ENCODE measurements around the gene PCIF1.

PCIF1 gene

GRCh38 chr20:45934586-45935415 lies at the start of gene PCIF1:
Gene PCIF1 (plus strand): TSS chr20:45934683. CDS start chr20:45939000, 4,317 bp downstream.
- Histone ChIP-seq H3K4me1 (ENCODE audit: control insufficient read depth, insufficient read depth, low read length, unreplicated experiment) (peaks cover 16% of the 10 kb centered on the region), H3K27ac (ENCODE audit: low read depth, low read length) (peak within 1 kb of the TSS; percentile 97), H3K36me3 (ENCODE audit: insufficient read depth, low read length) (peaks cover 12% of the 10 kb centered on the region; the same call in 1 of the 2 replicates), H2AFZ (ENCODE audit: low read length, unreplicated experiment) (peak within 1 kb of the TSS; percentile 49), H3K4me3 (ENCODE audit: low read depth, low read length) (peak within 1 kb of the TSS; percentile 87), H3K27me3 (ENCODE audit: insufficient read depth, low read length) (no peaks in the 10 kb centered on the region), H3K79me2 (ENCODE audit: control insufficient read depth, insufficient read depth, low read length, unreplicated experiment) (peaks cover 26% of the 10 kb centered on the region)

- no peak overlapping the region for H3K27ac ChIP-seq (ENCODE audit: low read depth, low read length)
These were observed 47.7 kb upstream of the PCIF1 start for GRCh38 chr20:45886590-45887345.

GRCh38 chr20:45887346-45887715 lies 47.2 kb upstream of the PCIF1 start, which contains the start of gene SPATA25:
Gene SPATA25 (minus strand): TSS chr20:45887622. CDS start chr20:45887590, 32 bp downstream.
- Histone ChIP-seq H3K36me3 (ENCODE audit: insufficient read depth, low read length) (peaks cover 8% of the 10 kb centered on the region; the same call in 1 of the 2 replicates), H2AFZ (ENCODE audit: low read length, unreplicated experiment) (no peak within 1 kb of the TSS), H3K79me2 (ENCODE audit: control insufficient read depth, insufficient read depth, low read length, unreplicated experiment) (peaks cover 8% of the 10 kb centered on the region), H3K27me3 (ENCODE audit: insufficient read depth, low read length) (no peaks in the 10 kb centered on the region), H3K4me3 (ENCODE audit: low read depth, low read length) (no peak within 1 kb of the TSS), H3K4me1 (ENCODE audit: control insufficient read depth, insufficient read depth, low read length, unreplicated experiment) (peaks cover 14% of the 10 kb centered on the region), H3K27ac (ENCODE audit: low read depth, low read length) (no peak within 1 kb of the TSS)

More at GRCh38 chr20:45886590-45887345, 47.7 kb upstream of the PCIF1 start:
- Histone ChIP-seq H3K27me3 (ENCODE audit: insufficient read depth, low read length) (no peaks in the 10 kb centered on the region), H3K4me1 (ENCODE audit: control insufficient read depth, insufficient read depth, low read length, unreplicated experiment) (peaks cover 10% of the 10 kb centered on the region), H3K4me3 (ENCODE audit: low read depth, low read length) (no peak overlapping the region), H3K36me3 (ENCODE audit: insufficient read depth, low read length) (peaks cover 8% of the 10 kb centered on the region; the same call in 1 of the 2 replicates), H3K79me2 (ENCODE audit: control insufficient read depth, insufficient read depth, low read length, unreplicated experiment) (peaks cover 9% of the 10 kb centered on the region), H2AFZ (ENCODE audit: low read length, unreplicated experiment) (no peak overlapping the region)

GRCh38 chr20:45888681-45889080 lies 45.8 kb upstream of the PCIF1 start:
- Histone ChIP-seq H3K27ac (ENCODE audit: low read depth, low read length) (no peak overlapping the region), H3K4me1 (ENCODE audit: control insufficient read depth, insufficient read depth, low read length, unreplicated experiment) (peaks cover 18% of the 10 kb centered on the region), H2AFZ (ENCODE audit: low read length, unreplicated experiment) (no peak overlapping the region), H3K36me3 (ENCODE audit: insufficient read depth, low read length) (no peaks in the 10 kb centered on the region), H3K4me3 (ENCODE audit: low read depth, low read length) (no peak overlapping the region), H3K79me2 (ENCODE audit: control insufficient read depth, insufficient read depth, low read length, unreplicated experiment) (peaks cover 5% of the 10 kb centered on the region), H3K27me3 (ENCODE audit: insufficient read depth, low read length) (no peaks in the 10 kb centered on the region)

GRCh38 chr20:45890077-45890984 lies 44.2 kb upstream of the PCIF1 start:
- Histone ChIP-seq H2AFZ (ENCODE audit: low read length, unreplicated experiment) (peak overlapping the region; percentile 79), H3K27me3 (ENCODE audit: insufficient read depth, low read length) (no peaks in the 10 kb centered on the region), H3K79me2 (ENCODE audit: control insufficient read depth, insufficient read depth, low read length, unreplicated experiment) (peaks cover 5% of the 10 kb centered on the region), H3K4me1 (ENCODE audit: control insufficient read depth, insufficient read depth, low read length, unreplicated experiment) (peaks cover 9% of the 10 kb centered on the region), H3K27ac (ENCODE audit: low read depth, low read length) (peak overlapping the region; percentile 39; the same call in 1 of the 2 replicates), H3K36me3 (ENCODE audit: insufficient read depth, low read length) (no peaks in the 10 kb centered on the region), H3K4me3 (ENCODE audit: low read depth, low read length) (peak overlapping the region; percentile 81)

- peak within 1 kb of the TSS; percentile 79 for H2AFZ ChIP-seq (ENCODE audit: low read length, unreplicated experiment)
- H3K27ac ChIP-seq (ENCODE audit: low read depth, low read length), result peak within 1 kb of the TSS; percentile 39; the same call in 1 of the 2 replicates
These were observed 43.2 kb upstream of the PCIF1 start, which contains the start of the genes CTSA and NEURL2 for GRCh38 chr20:45890985-45891983. Gene CTSA (plus strand): TSS chr20:45891335. CDS start chr20:45891569, 234 bp downstream. Gene NEURL2 (minus strand): TSS chr20:45891208. CDS start chr20:45890991, 217 bp downstream.

GRCh38 chr20:45892049-45892825 lies 42.2 kb upstream of the PCIF1 start:
- H3K27ac ChIP-seq (ENCODE audit: low read depth, low read length), result peak overlapping the region; percentile 2; the same call in 1 of the 2 replicates
- peak overlapping the region; percentile 81 for H3K4me3 ChIP-seq (ENCODE audit: low read depth, low read length)
- peaks cover 8% of the 10 kb centered on the region for H3K4me1 ChIP-seq (ENCODE audit: control insufficient read depth, insufficient read depth, low read length, unreplicated experiment)
- H3K27me3 ChIP-seq (ENCODE audit: insufficient read depth, low read length), result no peaks in the 10 kb centered on the region
- H3K36me3 ChIP-seq (ENCODE audit: insufficient read depth, low read length), result peaks cover 6% of the 10 kb centered on the region; the same call in 1 of the 2 replicates
- H3K79me2 ChIP-seq (ENCODE audit: control insufficient read depth, insufficient read depth, low read length, unreplicated experiment), result peaks cover 5% of the 10 kb centered on the region
- H2AFZ ChIP-seq (ENCODE audit: low read length, unreplicated experiment), result no peak overlapping the region

More at GRCh38 chr20:45890985-45891983, 43.2 kb upstream of the PCIF1 start, which contains the start of the genes CTSA and NEURL2:
- Histone ChIP-seq H3K4me1 (ENCODE audit: control insufficient read depth, insufficient read depth, low read length, unreplicated experiment) (peaks cover 8% of the 10 kb centered on the region), H3K27me3 (ENCODE audit: insufficient read depth, low read length) (no peaks in the 10 kb centered on the region), H3K79me2 (ENCODE audit: control insufficient read depth, insufficient read depth, low read length, unreplicated experiment) (peaks cover 5% of the 10 kb centered on the region), H3K36me3 (ENCODE audit: insufficient read depth, low read length) (no peaks in the 10 kb centered on the region), H3K4me3 (ENCODE audit: low read depth, low read length) (peak within 1 kb of the TSS; percentile 81)

GRCh38 chr20:45892828-45893500 lies 41.5 kb upstream of the PCIF1 start:
- Histone ChIP-seq H3K36me3 (ENCODE audit: insufficient read depth, low read length) (peaks cover 6% of the 10 kb centered on the region; the same call in 1 of the 2 replicates), H2AFZ (ENCODE audit: low read length, unreplicated experiment) (no peak overlapping the region), H3K79me2 (ENCODE audit: control insufficient read depth, insufficient read depth, low read length, unreplicated experiment) (peaks cover 5% of the 10 kb centered on the region), H3K27ac (ENCODE audit: low read depth, low read length) (no peak overlapping the region), H3K27me3 (ENCODE audit: insufficient read depth, low read length) (no peaks in the 10 kb centered on the region), H3K4me1 (ENCODE audit: control insufficient read depth, insufficient read depth, low read length, unreplicated experiment) (peaks cover 8% of the 10 kb centered on the region), H3K4me3 (ENCODE audit: low read depth, low read length) (no peak overlapping the region)

Measured in ACC112 (cell line).